HEK293 (cell line): ENCODE results near the gene ATP6V0B.

ENCODE experiments used
- CTCF ChIP-seq: fragments of 450-650 bp; formaldehyde crosslinking; IDR thresholded peaks from 2 replicates; pipeline ENCODE4 v1.5.1; 2016; ENCODE audit warnings: missing biosample characterization, missing genetic modification characterization
- MYNN ChIP-seq: fragments of 450-650 bp; formaldehyde crosslinking; IDR thresholded peaks from 2 replicates; pipeline ENCODE4 v1.5.1; 2016; ENCODE audit warnings: missing biosample characterization, missing genetic modification characterization, borderline replicate concordance
- PBX3 ChIP-seq: sonication (generic); formaldehyde crosslinking; IDR thresholded peaks from 2 replicates; pipeline ENCODE4 v1.8.1; 2022; ENCODE audit warnings: mild to moderate bottlenecking, moderate library complexity, missing genetic modification reagents
- REST ChIP-seq: fragments of 450-650 bp; formaldehyde crosslinking; IDR thresholded peaks from 2 replicates; pipeline ENCODE4 v1.5.1; 2016; ENCODE audit warnings: missing biosample characterization, missing genetic modification characterization
- TCF7L2 ChIP-seq: IDR thresholded peaks from 2 replicates; pipeline ENCODE4 v1.6.1; 2011; ENCODE audit warnings: low read depth, mild to moderate bottlenecking, inconsistent platforms, low read length, moderate library complexity, borderline replicate concordance
- ZBTB10 ChIP-seq: fragments of 450-650 bp; formaldehyde crosslinking; IDR thresholded peaks from 2 replicates; pipeline ENCODE4 v1.5.1; 2016; ENCODE audit warnings: missing biosample characterization, missing genetic modification characterization
- ZNF549 ChIP-seq: fragments of 450-650 bp; IDR thresholded peaks from 2 replicates; pipeline ENCODE4 v1.5.1; 2018; ENCODE audit warnings: missing biosample characterization, missing genetic modification characterization, mild to moderate bottlenecking, inconsistent platforms, moderate library complexity
- ZNF677 ChIP-seq: fragments of 450-650 bp; IDR thresholded peaks from 2 replicates; pipeline ENCODE4 v1.5.0; 2018; ENCODE audit warnings: missing biosample characterization, mild to moderate bottlenecking, missing genetic modification characterization, moderate library complexity

- TF ChIP-seq ZNF677 (tag by site-specific recombination) (no peak), CTCF (tag by site-specific recombination) (no peak), MYNN (tag by site-specific recombination) (no peak), PBX3 (CRISPR knock-in tag) (no peak), ZBTB10 (tag by site-specific recombination) (no peak), TCF7L2 (no peak), REST (tag by site-specific recombination) (no peak), ZNF549 (no peak)
Measured at GRCh38 chr1:43960798-43961197, 14.0 kb upstream of the ATP6V0B start.
